NAMALWA (cell line): ENCODE results near the gene TAF1B.
A peak's percentile ranks its signal among the peaks of the same experiment; 100 is the strongest.

Experiments
- DNase-seq: peaks from one replicate; pipeline ENCODE4 v3.0.0-alpha.2; 2015; ENCODE audit warnings: low spot score

The TAF1B gene

DNA sequence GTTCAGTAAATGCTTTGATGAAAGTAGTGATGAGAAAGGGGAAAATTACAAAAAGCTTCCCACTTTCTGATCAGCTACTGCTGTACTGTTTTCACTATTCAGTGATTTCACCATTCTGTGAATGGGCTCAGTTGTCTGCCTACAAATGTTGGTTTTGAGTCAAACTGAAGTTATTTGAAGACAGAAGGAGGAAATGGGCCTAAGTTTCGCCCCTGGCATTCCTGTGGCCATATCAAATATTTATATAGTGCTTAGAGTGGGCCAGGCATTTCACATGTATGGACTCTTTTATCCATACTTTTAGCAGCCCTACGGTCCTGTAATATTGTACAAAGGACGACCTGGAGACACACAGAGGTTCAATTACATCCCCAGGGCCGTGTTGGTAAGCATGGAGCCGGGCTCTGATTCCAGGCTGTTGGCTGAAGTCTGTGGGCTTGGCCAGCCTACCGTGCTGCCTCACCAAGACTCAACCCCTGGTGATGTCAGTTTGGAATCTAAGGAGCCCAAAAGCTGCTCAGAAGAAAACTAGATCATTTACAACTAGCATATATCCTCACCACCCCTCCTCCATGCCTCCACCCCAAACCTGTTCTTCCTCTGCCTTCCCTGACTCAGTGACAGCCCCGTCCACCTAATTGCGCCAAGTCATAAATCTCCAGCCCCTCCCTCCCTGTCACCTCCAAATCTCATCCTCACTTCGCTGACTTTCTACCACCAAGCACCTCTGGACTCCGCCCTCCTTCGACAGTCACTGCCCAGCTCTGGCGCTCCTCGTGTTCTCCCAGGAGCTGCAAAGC is 98.1 kb downstream of the TAF1B start:
- DNase-seq: no peak

DNA sequence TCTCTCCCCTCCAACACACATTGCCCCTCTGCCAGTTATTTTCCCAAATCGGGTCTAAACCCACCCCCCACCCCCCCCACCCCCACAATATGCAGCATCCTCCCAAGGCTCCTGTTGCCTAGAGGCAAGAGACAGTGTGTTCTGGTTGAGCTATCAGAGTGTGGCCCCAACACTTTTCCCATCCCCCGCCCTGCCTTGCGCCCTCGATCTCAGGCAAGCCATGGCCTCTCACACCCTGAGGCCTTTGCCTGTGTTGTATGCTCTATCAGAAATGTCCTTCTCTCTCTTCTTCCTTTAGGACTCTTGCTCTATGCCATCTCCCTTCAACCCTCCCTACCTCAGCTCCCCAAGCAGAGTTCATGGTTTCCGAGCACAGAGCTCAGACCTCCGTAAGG is 98.7 kb downstream of the TAF1B start:
- DNase-seq: no peak

DNA sequence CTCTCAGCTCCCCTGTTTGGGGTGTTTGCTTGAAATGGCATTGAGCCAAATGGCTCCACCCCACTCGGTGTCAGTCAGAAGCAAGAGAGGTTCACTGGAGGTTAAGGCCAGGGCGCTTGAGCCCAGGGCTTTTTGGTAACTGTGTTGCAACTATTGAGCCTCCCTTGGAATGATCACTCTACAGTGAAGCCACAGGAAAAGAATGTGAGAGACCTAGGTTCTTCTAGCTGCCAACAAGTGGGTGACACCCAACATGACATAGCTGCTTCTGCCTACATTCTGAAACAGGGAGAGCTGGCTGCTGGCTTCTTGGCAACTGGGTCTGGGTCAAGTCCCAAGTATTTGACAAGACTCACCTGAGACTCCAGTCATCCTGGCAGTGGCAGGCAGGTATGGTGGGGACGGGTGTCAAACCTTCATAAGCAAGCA is 101.1 kb downstream of the TAF1B start:
- DNase-seq: no peak

DNA sequence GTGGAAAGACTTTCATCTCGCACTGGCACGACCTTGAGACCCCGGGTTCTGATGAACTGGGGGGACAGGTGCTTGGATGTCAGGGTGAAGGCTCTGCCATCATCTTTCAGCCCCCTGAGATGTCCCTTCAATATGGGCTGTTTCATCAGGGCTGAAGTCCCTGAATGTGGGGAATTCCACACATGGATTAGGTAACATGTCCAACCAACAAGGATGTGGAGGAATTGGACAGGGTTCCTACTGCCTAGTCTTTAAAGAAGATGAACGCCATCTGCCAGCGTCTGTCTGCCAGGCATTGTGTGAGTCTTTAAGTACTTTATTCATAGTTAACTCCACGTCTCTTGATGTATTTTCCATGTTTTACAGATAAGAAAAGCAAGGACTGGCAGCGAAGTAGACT is 102.3 kb downstream of the TAF1B start:
- no peak for DNase-seq

DNA sequence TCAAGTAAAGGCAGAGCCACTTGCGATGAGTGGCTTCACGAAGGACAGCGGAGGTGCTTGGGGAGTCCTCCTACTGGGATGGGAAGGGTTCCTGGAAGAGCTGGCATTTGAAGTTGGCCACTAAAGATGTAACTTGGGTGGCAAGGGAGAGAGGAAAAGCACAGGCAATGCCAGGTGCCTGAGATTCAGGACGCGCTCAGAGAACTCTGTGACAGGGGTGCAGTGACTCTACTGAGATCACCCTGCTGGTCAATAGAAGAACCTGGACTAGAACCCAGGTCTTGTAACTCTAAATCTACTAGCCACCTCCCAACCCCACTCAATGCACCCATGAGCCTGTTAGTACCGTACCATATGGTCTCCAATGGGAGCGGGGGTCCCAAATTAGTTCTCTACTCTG is 102.8 kb downstream of the TAF1B start:
- no peak for DNase-seq

DNA sequence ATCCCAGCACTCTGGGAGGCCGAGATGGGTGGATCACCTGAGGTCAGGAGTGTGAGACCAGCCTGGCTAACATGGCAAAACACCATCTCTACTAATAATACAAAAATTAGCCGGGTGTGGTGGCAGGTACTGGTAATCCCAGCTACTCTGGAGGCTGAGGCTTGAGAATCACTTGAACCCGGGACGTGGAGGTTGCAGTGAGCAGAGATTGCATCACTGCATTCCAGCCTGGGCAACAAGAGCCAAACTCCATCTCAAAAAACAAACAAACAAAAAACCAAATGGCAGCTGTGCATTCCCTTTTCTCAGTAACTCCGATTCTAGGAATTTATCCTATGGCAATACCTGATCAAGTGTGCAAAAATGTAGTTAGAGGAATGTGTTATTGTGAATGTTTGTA is 103.5 kb downstream of the TAF1B start:
- DNase-seq: no peak

DNA sequence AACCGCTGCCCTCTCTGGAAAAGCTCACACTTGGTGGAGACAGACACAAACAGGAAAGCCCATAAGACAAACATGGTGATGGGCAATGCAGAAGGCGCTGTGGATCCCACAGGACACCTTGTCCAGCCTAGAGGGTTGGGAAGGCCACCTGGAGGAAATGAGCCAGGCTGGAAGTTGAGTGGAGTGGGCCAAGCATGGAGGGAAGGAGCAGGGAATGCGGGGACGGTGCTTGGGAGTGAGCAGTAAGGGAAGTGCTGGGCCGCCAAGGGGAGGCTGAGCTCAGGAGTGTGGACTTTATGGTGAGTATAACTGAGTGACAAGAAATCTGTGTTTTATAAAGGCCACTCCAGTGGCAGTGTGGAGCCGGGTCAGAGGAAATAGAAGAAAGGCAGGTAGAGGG is 105.4 kb downstream of the TAF1B start:
- DNase-seq: no peak

DNA sequence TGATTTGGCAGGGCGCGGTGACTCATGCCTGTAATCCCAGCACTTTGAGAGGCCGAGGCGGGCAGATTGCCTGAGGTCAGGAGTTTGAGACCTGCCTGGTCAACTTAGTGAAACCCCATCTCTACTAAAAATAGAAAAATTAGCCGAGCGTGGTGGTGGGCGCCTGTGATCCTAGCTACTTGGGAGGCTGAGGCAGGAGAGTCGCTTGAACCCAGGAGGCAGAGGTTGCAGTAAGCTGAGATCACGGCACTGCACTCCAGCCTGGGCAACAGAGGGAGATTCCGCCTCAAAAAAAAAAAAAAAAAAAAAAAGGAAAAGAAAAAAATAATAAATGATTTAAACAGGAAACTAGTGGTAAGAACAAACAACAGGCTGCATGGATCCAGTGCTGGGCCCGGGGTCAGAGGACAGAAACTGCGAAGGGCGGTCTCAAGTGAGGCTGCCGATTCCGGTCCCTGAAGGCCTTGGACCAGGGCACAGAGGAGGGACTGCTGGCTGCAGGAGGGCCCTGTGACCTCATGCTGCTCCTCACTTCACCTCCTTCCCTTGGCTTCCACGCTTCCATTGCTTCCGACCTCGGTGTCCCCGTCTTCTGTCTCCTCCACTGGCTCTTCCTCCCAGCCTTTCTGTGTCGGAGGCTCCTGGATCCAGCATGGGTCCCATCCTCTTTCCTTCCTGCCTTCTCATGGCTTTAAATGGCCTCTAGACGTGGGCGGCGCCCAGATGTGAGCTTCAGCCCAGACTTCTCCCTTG is 106.1 kb downstream of the TAF1B start:
- DNase-seq: no peak

DNA sequence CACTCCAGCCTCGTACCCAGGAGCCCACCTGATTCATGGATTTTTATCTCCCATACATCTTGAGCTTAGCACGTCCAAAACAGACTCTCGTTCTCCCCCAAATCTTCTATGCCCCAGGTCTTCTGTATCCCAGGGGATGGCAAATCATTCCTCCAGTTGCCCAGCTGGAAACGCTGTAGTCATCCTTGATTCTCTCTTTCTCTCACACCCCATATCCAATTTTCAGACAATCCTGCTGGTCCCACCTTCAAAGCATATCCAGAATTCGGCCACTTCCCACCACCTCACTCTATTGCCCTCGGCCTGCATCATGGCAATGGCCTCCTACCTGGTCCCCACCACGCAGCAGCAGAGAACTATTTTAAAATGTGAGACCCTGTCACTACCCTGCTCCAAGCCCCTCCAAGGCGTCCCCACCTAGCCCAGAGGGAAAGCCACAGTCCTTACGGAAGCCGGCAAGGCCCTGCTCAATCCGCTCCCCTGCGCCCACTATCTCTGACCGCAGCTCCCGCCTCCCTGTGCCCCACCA is 106.8 kb downstream of the TAF1B start:
- no peak for DNase-seq

DNA sequence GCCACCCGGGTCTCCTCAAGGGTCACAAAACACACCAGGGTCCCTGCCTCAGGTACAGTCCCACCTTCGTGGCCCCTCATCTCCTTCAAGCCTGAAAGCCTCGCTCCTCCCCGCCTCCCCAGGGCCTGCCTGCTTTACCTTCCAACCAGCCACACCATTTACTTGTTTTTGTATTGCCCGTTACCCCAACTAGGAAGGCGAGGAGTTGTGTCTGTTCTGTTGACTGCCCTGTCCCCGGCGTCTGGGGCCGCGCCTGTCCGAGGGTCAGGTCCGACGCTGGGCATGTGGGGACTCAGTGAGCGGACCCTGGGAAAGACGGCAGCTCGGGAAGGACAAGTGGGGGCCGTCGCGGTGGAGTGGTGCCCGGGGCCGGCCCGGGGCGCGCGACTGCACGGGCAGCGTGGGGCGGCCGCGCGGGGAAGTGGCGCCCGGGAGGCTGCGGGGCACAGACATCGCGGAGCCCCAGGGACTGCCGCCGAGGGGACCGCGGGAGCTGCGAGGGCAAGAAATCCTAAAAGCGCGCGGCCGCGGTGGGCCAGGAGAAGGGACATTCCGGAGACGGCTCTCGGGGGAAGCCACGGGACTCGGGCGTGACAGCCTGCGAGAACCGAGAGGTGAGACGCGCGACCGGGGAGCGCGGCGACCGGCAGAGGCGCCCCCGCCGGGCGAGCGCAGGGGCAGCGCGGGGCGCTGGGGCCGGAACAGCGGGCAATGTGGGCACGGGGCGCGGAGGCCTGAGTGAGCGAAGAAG is 107.4 kb downstream of the TAF1B start:
- DNase-seq: peak; percentile 50

DNA sequence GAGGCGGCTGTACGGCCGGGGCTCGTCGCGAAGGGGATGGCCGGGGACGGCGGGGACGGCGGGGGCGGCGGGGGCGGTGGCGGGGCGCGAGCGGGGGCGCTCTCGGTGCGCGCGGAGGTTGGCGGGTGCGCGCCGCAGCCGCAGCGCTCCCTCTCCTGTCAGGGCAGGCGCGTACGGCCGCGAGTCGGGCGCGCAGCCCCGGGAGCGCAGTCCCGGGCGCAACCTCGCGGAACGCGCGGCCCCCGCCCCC is 107.9 kb downstream of the TAF1B start:
- DNase-seq: no peak

DNA sequence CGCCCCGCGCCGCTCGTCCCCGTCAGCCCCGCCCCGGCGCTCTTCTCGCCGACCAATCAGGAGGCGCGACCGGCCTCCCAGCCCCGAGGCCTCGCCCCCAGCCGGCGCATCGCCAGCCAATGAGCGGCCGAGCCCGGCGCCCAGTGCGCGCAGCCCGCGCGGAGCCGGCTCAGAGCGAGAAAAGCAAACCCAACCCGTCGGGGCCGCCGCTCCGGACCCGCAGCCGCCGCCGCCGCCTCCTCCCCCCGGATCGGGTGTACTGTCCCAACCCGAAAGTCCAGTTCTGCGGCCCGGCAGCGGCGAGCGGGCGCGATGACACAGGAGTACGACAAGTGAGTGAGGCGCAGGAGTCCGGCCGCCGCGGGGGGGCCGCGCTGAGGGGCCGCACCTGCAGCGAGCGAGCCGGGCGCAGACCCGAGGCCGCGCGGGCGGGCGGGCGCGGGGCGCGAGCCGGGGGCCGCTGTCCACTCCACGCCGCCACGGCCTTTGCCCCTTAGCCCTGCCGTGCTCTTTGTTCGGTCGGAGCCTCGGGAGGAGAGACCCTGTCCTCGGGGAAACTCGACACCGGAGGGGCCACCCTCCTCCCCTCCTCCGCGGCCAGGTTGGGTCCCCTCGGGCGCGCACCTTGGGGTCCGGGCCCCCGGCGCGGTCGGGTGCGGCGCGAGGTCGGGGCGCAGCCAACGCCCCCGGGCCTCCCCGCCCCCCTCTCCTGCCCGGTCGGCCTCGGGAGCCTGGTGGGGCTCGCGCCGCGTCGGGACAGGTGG is 108.4 kb downstream of the TAF1B start, which contains the start of gene GRHL1:
GRHL1 (plus strand) TSS at position 172 of the 764 bp plus-strand sequence; CDS start at position 313, 141 bp downstream.
- peak; percentile 92 for DNase-seq

DNA sequence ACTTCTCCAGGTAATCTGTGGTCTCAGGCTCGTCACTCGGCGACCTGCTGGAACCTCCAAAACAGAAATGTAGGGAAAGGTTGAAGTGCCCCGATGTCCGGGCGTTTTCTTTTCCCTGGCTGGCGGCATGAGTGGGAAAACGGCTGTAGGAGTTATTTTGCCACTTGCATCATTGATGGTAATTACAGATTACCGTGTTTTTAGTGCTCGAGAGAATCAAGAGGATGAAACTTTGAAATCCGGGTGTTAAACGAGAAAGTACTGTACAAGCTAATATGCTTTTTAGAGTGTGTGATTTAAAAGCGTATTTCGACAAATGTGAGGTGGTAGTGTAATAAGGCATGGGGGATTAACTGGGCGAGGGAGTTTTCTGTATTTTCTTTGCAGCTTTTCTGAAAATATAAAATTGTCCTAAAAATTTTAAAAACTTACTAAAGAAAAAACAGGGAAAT is 109.0 kb downstream of the TAF1B start:
- no peak for DNase-seq

DNA sequence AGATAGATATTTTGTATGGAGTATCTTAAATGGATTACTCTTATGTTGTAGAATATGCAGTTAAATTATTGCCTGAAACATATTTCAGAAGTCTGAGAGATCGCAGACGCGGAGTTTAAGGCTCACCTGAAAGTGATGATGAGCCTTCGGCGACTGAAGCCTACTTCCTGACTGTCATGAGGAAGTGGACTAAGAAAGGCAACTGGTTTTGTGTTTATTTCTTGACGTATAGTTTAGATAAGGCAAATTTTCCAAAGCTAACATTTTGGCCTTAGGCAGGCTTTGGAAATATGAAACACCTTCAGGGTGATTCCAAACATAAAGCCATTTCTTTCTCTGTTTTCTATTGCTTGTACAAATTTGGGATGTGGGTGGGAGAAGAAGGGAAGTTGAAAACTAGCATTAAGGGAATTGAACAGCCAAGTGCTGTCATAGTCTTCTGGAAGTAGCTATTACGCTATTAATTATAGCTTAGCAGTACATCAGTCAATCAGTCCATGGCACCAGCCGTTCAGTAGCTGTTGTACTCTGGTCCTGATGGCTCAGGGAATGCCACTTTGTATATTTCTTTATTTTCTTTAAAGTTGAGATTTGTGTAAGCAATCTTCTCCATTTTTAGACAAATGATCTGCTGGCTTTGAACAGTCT is 109.7 kb downstream of the TAF1B start:
- DNase-seq: no peak

DNA sequence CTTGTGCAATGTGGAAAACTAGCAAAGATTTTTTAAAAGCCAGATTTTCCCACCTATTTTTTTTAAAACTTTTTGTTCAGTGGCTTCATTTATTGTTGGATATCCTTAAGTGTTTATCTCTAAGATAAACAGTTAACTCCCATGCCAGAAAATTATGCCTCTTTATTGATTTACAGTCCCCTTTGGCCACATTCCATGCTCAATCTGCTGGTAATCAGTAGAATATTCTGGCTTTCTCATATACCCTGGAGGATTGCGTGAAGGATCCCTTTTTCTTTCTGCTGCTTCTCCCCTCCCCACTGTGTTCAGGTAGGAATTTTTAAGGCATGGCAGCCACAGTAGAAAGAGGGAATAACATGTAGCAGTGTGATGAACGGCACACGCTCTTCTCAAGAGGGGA is 110.9 kb downstream of the TAF1B start:
- no peak for DNase-seq

DNA sequence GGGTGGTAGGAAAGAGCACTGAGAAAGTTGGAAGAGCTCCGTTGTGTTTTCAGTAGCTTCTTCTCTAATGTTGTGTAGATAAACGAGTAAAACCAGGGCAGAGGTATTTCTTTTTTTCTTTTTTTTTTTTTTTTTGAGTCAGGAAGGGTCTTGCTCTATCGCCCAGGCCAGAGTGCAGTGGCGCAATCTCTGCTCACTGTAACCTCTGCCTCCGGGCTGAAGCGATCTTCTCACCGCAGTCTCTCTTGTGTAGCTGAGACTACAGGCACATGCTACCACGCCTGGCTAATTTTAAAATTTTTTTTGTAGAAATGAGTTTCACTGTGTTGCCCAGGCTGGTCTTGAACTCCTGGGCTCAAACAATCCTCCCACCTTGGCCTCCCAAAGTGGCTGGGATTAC is 114.8 kb downstream of the TAF1B start:
- DNase-seq: no peak

DNA sequence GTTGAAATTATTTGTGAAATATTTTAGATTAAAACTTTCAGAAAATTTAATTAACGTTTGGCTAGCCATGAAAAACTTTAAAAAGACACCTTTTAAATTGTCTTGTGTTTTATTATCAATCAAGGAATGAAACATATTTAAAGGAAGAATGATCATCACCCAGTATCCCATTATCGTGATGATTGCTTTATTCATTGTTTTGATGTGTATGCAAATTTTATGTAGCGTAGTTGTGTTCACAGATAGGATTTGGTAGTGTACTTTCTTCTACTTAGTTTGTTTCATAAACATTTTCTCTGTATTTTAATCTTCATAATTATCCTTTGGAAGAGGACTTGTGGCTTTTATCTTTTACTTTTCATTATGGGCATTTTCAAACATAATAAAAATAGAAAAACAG is 116.0 kb downstream of the TAF1B start:
- DNase-seq: no peak

DNA sequence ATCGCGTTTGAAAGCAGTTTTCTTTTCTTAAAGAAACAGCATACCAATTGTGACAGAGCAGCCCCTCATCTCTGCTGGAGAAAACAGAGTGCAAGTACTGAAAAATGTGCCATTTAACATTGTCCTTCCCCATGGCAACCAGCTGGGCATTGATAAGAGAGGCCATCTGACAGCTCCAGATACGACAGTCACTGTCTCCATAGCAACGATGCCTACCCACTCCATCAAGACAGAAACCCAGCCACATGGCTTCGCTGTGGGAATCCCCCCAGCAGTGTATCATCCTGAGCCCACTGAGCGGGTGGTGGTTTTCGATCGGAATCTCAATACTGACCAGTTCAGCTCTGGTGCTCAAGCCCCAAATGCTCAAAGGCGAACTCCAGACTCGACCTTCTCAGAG is 117.7 kb downstream of the TAF1B start:
- no peak for DNase-seq

DNA sequence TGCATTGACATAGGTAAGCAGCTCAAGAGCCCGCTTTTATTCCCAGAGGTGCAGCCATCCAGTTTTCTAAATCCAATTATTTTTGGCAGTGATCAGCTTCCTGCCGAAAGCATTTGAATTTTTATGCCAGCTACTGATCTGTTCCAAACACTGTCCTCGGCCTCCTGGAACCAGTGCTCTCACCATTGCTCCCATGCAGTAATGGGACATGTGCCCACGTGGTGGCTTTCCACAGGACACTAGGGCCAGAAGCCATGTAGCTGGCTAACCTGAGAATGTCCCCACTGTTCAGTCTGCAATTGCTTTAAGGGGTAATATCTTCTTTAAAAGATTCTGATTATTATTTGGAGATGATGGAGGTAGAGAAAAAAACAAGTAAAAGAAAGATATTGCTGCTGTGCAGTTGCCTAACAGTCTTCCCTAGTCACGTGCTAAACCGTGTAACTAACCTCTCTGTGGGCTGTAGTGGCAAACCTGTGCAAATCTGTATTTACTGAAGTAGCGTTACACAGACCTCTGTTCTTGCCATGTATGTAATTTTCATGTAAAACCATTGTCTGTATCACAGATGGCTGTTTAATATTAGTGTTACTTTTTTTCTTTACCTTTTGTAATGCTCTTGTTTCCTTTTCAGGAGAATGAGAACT is 121.2 kb downstream of the TAF1B start:
- DNase-seq: no peak

DNA sequence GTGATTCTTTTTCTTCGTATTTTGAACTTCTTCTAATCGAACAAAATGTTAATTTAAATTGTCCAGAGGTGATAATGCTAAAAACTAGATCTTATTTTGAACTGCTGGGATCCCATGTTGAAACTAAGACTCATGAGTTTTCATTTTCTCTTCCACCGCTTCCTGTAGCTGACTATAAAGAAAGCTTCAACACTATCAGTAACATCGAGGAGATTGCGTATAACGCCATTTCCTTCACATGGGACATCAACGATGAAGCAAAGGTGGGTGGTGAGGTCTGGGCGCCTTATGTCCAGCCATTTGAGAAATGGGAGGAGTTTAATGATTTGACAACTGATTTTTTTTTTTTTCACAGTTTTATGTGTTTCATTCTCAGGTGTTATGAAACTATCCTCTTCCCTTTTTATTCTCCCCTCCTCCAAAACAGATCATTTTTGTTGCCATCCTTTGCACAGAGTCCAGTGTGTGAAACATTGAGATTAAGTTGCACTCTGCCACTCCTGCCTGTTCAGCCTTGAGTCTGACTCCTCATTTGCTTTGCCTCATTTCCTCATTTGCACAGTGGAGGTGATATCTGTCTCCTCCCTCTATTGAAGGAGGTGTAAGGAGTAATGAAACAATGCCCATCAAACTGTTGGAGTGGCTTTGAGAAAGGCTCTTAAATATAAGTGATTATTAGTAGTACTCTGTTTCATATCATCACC is 122.0 kb downstream of the TAF1B start:
- DNase-seq: no peak
